DMS 273 treated with DMSO at 0.1 percent for 48 hours (cell line): ENCODE data around the gene GAPDH.
"Not testable (repeated sequence)": the region's sequence is repeated elsewhere in the genome, so short reads cannot be mapped to it uniquely, and the experiment has no call there.

Experiments
- DNase-seq: peaks from one replicate; lab custom pipeline; 2025; lab: John Stamatoyannopoulos, UW

Gene GAPDH

DNA sequence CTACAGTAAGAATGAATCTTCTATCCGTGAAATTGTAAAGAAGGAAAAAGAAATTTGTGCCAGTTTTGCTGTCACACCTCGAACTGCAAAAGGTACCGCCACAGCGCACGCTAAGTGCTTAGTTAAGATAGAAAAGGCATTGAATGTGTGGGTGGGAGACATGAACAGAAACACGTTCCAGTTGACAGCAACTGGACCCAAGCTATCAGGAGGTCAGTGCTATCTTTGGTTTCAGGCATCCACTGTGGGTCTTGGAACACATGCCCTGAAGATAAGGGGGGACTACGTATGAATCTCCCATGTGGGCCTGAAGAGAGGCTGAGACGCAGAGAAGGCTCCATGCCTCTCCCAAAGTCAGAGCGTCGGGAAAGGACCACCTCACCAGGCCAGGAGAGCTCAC, 11.7 kb downstream of the GAPDH start:
- DNase-seq: no peak

DNA sequence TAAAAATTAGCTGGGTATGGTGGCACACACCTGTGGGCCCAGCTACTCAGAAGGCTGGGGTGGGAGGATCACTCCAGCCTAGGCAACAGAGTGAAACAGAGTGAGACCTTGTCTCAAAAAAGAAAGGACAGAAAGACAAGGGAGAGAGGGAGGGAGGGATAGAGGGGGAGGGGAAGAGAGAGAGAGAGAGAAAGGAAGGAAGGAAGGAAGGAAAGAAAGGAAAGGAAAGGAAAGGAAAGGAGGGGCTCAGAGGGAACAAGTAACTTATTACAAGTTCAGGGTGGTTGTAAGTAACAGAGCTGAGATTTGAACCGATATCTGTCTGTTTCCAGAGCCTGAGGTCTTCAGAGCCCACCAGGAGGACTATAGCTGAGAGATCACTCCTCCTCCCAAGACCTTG, 13.2 kb downstream of the GAPDH start:
- no peak for DNase-seq

DNA sequence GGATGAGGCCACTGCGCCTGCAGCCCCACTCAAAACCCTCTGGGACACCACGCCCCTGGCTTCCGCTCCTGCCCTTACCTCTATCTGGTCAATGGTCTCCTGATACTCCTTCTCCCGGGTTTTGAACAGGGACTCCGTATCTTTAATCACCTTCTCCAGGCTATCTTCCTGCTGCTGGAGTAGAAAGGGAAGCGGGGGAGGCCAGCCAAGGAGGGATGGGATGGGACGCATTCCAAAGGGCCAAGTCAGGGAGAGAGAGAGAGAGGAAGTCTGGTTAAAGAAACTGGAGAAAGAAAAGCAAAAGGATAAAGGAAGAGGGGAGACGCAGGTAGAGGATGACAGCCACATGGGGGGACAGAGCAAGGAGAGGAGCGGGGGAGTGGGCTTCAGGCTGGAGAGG, 13.7 kb downstream of the GAPDH start:
- no peak for DNase-seq

DNA sequence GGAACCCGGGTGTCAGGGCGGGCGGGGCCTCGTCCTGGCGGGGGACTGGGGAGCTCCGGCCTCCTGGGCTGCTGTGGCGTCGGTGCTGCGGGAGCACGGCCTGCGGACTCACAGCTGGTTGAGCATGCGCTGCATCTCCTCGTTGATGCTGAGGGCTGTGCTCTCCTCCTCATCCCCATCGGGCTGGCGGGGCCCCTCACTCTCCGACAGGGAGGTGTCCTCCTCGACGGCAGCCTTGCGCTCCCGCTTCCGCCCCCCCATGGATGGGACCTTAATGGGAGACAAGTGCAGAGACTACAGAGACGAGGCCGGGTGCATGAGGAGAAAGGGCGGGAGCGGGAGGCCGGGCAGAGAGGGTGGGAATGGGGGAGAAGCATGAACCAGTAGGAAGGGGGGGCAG, 14.2 kb downstream of the GAPDH start:
- DNase-seq: no peak

DNA sequence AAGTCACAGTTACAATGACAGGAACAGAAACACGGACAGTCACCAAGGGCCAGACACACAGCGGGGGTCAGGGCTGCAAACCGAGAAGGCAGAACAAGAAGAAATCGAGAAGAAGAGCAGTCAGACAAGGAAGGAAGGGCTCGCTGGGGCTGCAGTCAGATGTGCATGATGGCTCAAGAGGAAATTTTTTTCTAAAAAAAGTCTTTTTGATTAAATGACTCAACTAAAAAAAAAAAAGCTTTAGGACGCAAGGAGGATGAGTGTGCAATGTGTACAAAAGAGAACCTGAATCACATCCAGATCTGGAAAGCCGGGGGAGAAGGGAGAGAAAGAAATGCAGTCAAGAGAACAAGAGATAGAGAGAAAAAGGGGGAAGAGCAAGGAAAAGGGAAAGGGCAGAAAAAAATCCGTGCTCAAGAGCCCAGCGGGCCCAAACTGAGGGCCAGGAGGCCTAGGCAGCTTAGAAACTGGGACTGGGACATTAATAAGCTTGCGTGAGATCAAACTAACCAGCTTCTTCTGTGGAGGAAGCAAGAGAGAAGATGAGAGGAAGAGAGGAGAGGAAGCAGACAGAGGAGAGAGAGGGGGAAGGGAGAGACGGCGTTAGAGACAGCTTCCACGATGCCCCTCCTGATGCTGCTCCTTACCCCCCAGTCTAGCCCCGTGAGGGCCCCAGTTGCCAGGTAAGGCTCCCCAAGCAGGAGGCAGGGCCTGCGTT, 14.8 kb downstream of the GAPDH start:
- no peak for DNase-seq

DNA sequence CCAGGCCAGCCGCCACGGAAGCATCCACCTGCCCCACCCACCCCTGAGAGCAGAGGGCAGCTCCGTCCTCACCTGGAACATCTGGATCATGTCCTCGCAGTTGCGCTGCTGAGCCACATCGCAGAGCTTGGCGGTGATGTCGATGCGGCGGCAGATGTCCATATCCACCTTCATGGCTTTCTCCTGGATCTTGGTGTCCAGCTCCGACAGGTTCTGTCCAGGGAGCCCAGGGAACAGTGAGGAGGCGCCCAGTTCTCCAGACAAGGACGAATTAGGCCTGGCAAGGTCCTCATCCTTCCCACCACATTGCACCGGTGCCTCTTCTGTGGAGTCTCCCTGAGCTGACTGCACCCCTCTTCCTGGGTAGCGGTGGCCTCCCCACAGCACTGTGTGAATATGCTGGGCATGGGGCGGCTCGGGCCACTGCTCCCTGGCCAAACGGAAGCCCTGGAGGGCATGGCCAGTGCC, 15.4 kb downstream of the GAPDH start:
- DNase-seq: no peak

DNA sequence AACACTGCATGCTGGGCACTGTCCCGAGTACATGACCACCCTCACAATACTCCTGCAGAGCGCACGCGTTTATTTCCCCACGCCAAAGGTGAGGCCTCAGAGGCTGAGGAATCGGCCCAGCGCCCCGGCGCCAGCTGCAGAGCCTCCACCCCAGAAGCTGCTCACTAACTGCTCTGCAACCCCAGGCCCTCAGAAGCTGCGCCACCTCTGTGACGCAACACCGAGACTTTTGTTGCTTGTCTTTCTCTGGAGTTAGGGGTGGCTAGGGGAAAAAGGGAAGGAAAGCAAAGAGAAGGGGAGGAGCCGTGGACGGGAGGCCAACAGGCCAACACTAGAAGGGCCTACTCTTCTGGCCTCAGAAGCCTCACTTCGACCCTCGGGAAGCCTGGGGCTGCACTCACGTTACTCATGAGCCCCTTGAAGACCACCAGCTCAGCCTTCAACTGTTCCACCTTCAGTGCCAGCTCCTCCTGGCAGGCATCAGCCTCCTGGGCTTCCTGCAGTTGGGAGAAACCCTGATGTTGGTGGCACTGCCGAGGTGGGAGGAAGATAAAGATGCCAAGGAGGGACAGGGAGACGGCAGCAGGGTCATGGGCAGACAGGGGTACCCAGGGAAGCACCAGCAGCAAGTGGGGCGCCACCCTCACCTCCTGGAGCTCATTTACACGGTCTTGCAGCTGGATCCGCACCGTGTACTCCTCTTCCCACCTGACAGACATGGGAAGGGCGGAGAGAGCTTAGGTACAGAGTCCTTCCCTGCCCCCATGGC, 16.2 kb downstream of the GAPDH start:
- DNase-seq: no peak

DNA sequence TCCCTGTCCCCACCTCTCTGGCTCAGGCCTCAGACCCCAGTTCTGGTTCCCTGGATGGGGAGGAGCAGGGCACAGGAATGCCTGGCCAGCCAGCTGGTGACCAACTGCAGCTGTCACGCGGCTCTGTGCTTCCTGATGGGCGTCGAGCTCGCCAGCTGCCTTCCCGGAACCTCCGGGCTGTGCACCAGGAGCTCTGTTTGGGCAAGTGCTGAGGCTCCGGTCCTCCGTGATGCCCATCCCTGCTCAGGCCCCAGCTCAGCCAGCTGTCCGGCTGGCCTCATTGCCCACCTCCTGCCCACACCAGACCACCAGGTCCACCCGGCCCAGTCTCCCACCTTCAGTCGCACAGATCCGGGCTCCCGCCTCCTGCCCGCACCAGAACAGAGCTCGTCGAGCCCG, 16.7 kb downstream of the GAPDH start:
- DNase-seq: no peak

DNA sequence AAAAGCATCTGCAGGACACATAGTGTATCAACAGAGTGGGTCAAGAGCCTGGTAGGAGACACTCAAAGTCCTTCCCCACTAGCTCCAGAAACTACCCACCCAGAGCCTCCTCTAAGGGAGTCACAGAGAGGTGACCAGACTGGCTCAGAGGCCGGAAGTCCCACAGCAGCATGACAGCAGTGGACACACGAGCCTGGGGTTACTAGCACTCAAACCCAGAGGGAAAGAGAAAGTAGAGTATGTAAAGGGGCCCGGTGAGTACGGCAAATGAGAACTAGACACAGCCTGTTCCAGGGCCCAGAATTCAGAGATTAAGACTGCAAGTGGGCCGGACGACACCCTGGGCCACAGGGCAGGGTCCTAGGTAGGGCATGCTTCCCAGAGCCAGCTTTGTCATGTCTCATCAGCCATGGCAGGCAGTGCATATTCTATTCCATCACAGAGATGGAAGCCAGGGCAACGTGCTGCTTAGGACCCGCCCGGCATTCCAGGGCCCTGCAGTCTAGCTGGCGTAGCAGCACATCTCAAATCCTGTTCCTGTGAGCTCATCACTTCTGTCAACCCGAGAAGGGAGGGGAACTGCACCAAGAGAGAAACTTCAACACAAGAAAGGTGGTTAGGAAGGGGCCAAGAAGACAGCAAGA, 17.3 kb downstream of the GAPDH start:
- DNase-seq: no peak

DNA sequence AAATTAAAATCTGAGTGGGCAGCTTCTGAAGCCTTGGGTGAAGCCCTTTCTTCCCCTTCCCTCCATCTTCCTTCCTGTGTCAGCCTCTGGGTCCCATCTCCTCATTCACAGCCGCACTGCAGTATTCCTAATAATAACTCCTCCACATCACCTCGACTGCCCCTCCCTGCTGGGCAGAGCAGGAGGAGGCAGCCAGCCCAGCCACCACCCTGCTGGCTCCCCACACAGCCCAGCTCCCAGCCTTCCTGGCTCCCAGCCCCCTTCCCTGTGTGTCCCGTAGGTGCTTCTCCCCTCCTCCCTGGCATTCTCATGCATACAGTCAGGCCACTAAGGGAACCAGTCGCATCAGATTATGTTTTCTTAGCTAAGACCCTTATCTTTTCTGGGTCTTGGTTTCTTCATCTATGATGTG, 17.8 kb downstream of the GAPDH start:
- DNase-seq: no peak

DNA sequence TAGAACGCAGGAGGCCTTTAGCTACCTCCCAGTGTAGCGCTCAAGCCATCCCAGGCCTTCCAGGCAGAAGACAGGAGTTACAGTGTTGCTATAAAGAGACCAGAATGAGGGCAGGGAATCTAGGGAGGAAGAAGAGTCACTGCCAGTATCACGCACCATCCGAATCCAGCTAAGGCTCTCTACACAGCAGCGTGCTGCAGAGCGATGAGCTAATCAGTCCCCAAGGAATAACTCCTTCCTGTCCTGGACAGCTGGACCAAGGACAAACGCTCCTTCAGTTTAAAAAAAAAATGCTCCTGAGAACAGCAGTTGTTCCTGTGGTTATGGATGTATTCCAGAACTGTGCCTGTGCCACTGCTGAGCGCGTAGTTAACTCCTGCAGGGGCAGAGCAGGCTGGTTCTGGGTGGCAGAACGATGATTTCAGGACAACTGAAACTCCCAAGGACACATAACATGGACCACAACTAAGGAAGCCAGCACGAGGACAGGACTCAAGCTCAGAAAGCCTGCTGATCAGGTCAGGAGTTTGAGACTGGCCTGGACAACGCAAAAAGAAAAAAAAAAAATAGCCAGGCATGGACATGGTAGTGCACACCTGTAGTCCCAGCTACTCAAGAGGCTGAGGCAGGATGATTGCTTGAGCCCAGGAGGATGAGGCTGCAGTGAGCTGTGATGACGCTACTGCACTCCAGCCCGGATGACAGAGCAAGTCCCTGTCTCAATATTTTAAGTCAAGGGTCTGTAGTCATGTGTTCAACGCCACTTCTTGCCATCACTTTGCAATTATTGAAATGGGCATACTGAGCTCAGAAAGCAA, 18.9 kb downstream of the GAPDH start:
- no peak for DNase-seq

DNA sequence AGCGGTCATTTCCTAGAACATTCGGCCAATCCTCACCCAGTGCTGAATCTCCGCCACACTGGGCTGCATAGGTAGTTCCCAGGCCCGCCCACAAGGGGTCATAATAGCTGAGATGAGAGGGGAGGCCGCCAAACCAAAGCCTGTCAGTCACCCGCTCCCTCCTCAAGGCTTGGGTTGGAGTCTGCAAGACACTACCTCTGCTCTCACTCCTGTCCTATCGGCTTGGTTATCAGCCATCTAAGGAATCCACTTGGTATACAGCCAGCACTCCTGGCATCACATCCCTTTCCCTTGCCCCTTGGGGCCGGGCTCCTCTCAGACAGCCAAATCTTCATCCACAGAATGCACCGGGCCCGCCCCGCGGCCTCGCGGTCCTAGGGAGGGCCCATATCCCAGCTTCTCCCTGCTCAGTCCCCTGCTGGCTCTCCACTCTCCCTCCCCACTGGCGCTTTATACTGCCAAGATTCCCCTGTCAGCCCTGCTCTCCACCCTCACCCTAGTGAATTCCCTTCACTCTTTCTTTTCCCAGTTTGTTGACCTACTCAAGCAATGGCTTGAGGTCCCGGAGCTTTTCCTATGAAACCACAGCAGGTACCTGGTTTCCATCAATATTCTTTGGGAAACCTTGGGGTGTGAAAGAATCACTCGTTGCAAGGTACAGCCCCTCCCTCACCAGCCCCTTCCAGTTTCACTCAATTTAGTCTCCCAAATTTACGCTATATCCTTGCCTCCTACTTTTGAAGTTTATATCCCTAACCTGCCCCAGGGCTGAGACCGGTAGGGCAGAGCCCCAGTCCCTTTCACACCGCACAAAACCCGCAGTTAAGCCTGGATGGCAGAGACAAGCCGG, 20.1 kb downstream of the GAPDH start:
- peak; percentile 50 for DNase-seq

DNA sequence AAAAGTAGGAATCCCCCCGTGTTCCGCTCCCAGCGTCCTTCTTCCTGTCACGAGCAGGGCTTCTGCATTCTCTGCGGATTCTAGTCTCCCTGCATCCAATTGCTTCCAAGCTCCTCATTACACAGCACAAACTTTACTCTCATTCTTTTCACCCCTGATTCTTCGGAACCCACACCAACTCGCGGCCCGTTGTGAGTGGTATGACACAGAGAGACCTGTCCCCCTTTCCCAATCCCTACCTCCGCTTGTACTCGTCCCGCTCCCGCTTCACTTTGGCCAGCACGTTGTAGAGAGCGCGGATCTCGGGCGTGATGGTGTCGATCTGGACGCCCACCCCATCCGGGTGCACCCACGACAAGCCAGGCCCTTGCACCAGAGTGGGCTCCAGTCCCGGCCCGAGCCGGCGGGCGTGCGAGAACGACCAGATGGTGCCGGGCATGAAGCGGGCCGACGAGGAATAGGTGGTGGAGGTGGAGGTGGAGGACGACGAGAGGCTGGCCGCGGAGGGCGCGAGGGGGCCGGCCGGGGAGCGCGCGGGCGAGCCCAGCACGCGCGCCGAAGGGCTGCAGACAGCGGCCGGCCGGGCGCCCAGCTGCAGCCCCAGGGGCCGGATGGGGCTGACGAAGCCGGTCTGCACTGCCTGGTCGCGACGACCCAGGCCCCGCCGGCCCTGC, 20.8 kb downstream of the GAPDH start:
- no peak for DNase-seq

DNA sequence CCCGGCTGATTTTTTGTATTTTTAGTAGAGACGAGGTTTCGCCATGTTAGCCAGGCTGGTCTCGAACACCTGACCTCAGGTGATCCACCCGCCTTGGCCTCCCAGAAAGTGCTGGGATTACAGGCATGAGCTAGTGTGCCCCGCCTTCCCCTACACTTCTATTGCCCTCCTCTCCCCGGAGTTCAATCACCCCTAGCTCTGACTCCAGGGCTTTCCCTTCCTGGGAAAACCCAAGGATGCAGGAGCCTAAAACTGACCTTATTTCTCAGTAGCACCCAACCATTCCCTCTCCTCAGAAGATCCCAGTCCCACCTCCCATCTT, 22.1 kb downstream of the GAPDH start:
- DNase-seq: not testable (repeated sequence)

DNA sequence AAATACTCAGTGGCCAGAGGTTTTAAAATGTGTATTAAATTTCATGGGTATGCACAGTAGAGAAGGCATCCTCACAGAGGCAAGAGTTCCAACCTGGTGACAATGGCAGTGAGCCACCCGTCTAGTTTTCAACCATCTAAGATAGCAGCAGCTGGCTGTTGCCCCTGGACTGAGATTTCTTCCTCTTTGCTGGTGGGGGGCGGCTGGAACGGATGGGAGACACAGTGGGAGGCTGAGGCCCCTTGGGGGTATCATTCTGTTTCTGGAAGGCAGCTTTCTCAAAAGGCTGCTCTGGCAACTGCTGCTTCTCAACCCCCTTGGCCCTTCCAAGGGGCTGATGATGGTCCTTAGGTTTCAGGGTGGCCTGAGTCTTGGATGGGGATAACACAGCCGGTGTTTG, 22.5 kb downstream of the GAPDH start:
- no peak for DNase-seq

DNA sequence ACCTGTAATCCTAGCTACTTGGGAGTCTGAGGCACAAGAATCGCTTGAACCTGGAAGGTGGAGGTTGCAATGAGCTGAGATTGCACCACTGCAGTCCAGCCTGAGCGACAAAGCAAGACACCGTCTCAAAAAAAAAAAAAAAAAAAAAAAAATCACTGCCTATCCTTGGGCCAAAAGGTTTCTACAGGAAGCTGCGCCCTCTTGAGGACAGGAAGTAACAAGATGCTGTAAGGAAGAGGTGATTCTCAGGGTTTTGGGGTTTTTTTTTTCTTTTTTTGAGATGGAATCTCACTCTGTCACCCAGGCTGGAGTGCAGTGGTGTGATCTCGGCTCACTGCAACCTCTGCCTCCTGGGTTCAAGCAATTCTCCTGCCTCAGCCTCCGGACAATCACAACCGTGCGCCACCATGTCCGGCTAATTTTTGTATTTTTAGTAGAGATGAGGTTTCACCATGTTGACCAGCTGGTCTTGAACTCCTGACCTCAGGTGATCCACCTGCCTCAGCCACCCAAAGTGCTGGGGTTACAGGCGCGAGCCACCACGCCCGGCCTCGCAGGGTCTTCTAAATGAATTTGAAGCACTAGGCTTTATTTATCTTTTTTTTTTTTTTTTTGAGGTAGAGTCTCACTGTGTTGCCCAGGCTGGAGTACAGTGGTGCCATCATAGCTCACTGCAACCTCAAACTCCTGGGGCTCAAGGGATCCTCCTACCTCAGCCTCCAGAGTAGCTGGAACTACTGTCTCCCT, 23.9 kb downstream of the GAPDH start:
- not testable (repeated sequence) for DNase-seq

DNA sequence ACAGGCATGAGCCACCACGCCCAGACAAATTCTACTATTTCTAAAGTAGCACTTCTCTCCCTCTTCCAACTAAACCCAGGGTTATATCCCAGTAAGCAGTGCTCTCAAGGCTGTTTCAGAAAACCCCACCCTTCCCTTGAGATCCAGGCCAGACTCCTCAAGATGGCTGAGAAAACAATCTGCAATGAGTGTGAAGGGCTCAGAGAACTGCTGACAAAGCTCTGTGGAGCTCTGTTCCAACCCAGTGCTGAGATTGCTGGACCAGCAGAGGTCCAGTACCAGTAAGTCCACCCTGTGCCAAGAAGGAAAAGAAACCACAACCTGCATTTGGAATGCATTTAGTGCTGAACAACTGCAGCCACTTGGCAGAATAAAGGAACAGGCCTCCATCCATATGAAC, 25.2 kb downstream of the GAPDH start:
- DNase-seq: no peak

DNA sequence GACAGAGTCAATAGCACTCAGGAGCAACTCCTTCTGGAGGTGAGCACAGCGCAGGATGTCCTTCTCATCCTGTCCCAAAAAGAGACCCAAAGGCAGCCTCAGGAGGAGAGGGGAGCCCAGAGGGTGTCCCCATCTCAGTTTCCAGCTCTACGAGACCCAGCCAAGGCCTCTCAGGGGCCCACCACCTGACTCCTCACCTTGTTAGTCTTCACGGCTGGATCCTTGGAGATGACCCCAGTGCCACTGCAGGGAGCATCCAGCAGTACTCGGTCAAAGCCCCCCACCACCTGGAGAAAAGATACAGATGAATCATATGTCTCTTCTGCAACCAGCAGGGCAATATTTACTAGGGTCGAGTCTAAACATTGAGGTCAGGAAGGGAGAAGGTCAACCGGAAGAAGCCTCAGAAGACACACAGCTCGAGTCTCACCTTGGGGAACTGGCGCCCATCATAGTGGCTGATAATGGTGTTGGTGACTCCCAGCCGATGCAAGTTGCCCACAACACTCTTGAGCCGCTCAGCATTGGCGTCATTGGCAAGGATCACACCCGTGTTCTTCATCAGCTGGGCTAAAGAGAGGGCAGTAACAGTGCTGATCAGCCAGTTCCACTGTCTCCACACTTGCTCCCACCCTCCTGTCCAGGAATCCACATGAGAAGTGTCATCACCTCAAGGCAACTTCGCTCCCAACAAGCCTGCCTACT, 26.3 kb downstream of the GAPDH start:
- no peak for DNase-seq

DNA sequence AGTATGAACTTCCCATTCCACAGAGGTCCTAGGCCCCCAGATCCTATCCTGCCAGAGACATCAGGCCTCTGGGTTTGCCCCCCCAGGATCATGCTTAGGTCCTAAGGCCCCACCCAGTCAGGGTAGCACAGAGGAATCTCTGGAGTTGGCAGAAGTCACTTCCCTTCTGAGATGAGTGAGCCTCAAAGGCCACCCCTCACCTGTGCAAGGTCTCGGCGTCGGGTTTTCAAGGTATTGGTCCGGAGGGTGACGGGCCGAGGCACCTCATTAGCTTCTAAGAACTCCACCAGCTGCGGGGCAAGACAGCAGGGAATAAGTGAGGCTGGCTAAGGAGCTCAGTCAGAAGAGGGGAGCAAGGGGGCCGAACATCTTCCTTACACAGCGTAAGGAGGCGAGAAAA, 28.6 kb downstream of the GAPDH start:
- DNase-seq: no peak
